ENCODE results near the gene SLC27A1. TPM values are rescaled to one million over a fixed set of nuclear protein-coding genes. Genes with fewer than 3 reads are reported as not detected.
"Not testable (repeated sequence)": the region's sequence is repeated elsewhere in the genome, so short reads cannot be mapped to it uniquely, and the experiment has no call there.

The SLC27A1 gene
- total RNA-seq, 2 donors from 2014 or later, result 2.2 to 6.0 TPM

- no peak for DNase-seq (ENCODE audit: low spot score)
- Mint-ChIP-seq H3K4me3 (no peak overlapping the region), H3K27ac (no peak overlapping the region), H3K27me3 (no peaks in the 10 kb centered on the region), H3K9me3 (no peaks in the 10 kb centered on the region), H3K4me1 (ENCODE audit: low read depth in 2 of 2) (peaks cover 15 to 40% of the 10 kb centered on the region in 2 donors), H3K36me3 (no peaks in the 10 kb centered on the region)
- no peak for ATAC-seq
These were observed 16.4 kb downstream of the SLC27A1 start for GRCh38 chr19:17486545-17487240.

- ATAC-seq (no peak), DNase-seq (ENCODE audit: low spot score) (no peak)
- Mint-ChIP-seq H3K36me3 (no peaks in the 10 kb centered on the region), H3K27ac (peak overlapping the region; percentile 43 to 92), H3K4me1 (ENCODE audit: low read depth in 2 of 2) (peaks cover 15 to 40% of the 10 kb centered on the region in 2 donors), H3K9me3 (no peaks in the 10 kb centered on the region), H3K27me3 (no peaks in the 10 kb centered on the region), H3K4me3 (no peak overlapping the region)
These were observed 17.2 kb downstream of the SLC27A1 start for GRCh38 chr19:17487284-17488121.

- DNase-seq (ENCODE audit: low spot score) (peak; percentile 81), ATAC-seq (peak; percentile 89 to 95)
- Mint-ChIP-seq H3K36me3 (no peaks in the 10 kb centered on the region), H3K4me3 (peak overlapping the region; percentile 64), H3K27ac (peak overlapping the region; percentile 43 to 92), H3K9me3 (no peaks in the 10 kb centered on the region), H3K4me1 (ENCODE audit: low read depth in 2 of 2) (peaks cover 15 to 33% of the 10 kb centered on the region in 2 donors), H3K27me3 (no peaks in the 10 kb centered on the region)
These were observed 18.5 kb downstream of the SLC27A1 start for GRCh38 chr19:17488593-17489391.

- no peak for ATAC-seq
These were observed 19.2 kb downstream of the SLC27A1 start for GRCh38 chr19:17489392-17490030.

GRCh38 chr19:17490411-17490810 is 20.1 kb downstream of the SLC27A1 start:
- Mint-ChIP-seq H3K27me3 (no peaks in the 10 kb centered on the region), H3K4me3 (no peak overlapping the region), H3K36me3 (no peaks in the 10 kb centered on the region), H3K27ac (peak overlapping the region; percentile 28 to 88), H3K9me3 (no peaks in the 10 kb centered on the region), H3K4me1 (ENCODE audit: low read depth in 2 of 2) (peaks cover 15 to 26% of the 10 kb centered on the region in 2 donors)
- DNase-seq (ENCODE audit: low spot score) (no peak), ATAC-seq (peak in 1 of 2 donors; percentile 58)

More at GRCh38 chr19:17489392-17490030, 19.2 kb downstream of the SLC27A1 start:
- H3K36me3 Mint-ChIP-seq, result no peaks in the 10 kb centered on the region
- H3K27me3 Mint-ChIP-seq, result no peaks in the 10 kb centered on the region
- peak overlapping the region; percentile 23 for H3K4me3 Mint-ChIP-seq
- no peak for DNase-seq (ENCODE audit: low spot score)
- H3K9me3 Mint-ChIP-seq, result no peaks in the 10 kb centered on the region
- H3K27ac Mint-ChIP-seq, result peak overlapping the region in 1 of 2 donors; percentile 88
- H3K4me1 Mint-ChIP-seq (ENCODE audit: low read depth in 2 of 2), result peaks cover 15 to 28% of the 10 kb centered on the region in 2 donors

GRCh38 chr19:17491287-17491686 is 21.0 kb downstream of the SLC27A1 start:
- no peaks in the 10 kb centered on the region for H3K9me3 Mint-ChIP-seq
- no peak for ATAC-seq
- peaks cover 23 to 29% of the 10 kb centered on the region in 2 donors for H3K4me1 Mint-ChIP-seq (ENCODE audit: low read depth in 2 of 2)
- no peak overlapping the region for H3K4me3 Mint-ChIP-seq
- no peaks in the 10 kb centered on the region for H3K36me3 Mint-ChIP-seq
- peak overlapping the region in 1 of 2 donors; percentile 22 for H3K27ac Mint-ChIP-seq
- no peak for DNase-seq (ENCODE audit: low spot score)
- no peaks in the 10 kb centered on the region for H3K27me3 Mint-ChIP-seq

- ATAC-seq, result no peak
- no peak for DNase-seq (ENCODE audit: low spot score)
- Mint-ChIP-seq H3K27me3 (no peaks in the 10 kb centered on the region), H3K36me3 (no peaks in the 10 kb centered on the region), H3K9me3 (no peaks in the 10 kb centered on the region), H3K4me1 (ENCODE audit: low read depth in 2 of 2) (peaks cover 12 to 16% of the 10 kb centered on the region in 2 donors), H3K27ac (no peak overlapping the region), H3K4me3 (no peak overlapping the region)
These were observed 25.4 kb downstream of the SLC27A1 start for GRCh38 chr19:17495639-17496296.

- H3K27ac Mint-ChIP-seq, result no peak overlapping the region
- ATAC-seq, result peak; percentile 95
- peak; percentile 82 for DNase-seq (ENCODE audit: low spot score)
- H3K4me1 Mint-ChIP-seq (ENCODE audit: low read depth in 2 of 2), result peaks cover 12 to 16% of the 10 kb centered on the region in 2 donors
- no peak overlapping the region for H3K4me3 Mint-ChIP-seq
- no peaks in the 10 kb centered on the region for H3K27me3 Mint-ChIP-seq
- H3K36me3 Mint-ChIP-seq, result no peaks in the 10 kb centered on the region
- H3K9me3 Mint-ChIP-seq, result no peaks in the 10 kb centered on the region
These were observed 26.1 kb downstream of the SLC27A1 start for GRCh38 chr19:17496337-17496997.

- no peak for ATAC-seq
- peaks cover 12 to 16% of the 10 kb centered on the region in 2 donors for H3K4me1 Mint-ChIP-seq (ENCODE audit: low read depth in 2 of 2)
- no peaks in the 10 kb centered on the region for H3K9me3 Mint-ChIP-seq
- no peaks in the 10 kb centered on the region for H3K27me3 Mint-ChIP-seq
- no peak overlapping the region for H3K27ac Mint-ChIP-seq
- H3K36me3 Mint-ChIP-seq, result no peaks in the 10 kb centered on the region
- no peak for DNase-seq (ENCODE audit: low spot score)
- H3K4me3 Mint-ChIP-seq, result no peak overlapping the region
These were observed 26.9 kb downstream of the SLC27A1 start for GRCh38 chr19:17497149-17497798.

GRCh38 chr19:17499025-17499424 is 28.7 kb downstream of the SLC27A1 start:
- not testable (repeated sequence) for ATAC-seq; H3K36me3 Mint-ChIP-seq; H3K27me3 Mint-ChIP-seq; DNase-seq (ENCODE audit: low spot score); H3K27ac Mint-ChIP-seq; H3K4me3 Mint-ChIP-seq; H3K9me3 Mint-ChIP-seq
- peaks cover 16% of the 10 kb centered on the region in 2 donors for H3K4me1 Mint-ChIP-seq (ENCODE audit: low read depth in 2 of 2)

- H3K27ac Mint-ChIP-seq, result peak overlapping the region in 1 of 2 donors; percentile 82
- ATAC-seq, result no peak
- no peak overlapping the region for H3K4me3 Mint-ChIP-seq
These were observed 29.5 kb downstream of the SLC27A1 start for GRCh38 chr19:17499648-17500446.

More at GRCh38 chr19:17499648-17500446, 29.5 kb downstream of the SLC27A1 start:
- Mint-ChIP-seq H3K4me1 (ENCODE audit: low read depth in 2 of 2) (peaks cover 16% of the 10 kb centered on the region in 2 donors), H3K36me3 (no peaks in the 10 kb centered on the region), H3K27me3 (no peaks in the 10 kb centered on the region), H3K9me3 (no peaks in the 10 kb centered on the region)
- no peak for DNase-seq (ENCODE audit: low spot score)
